Adipocyte (in vitro differentiated cells): Measurements from ENCODE around the gene TMEM18.
A peak's percentile ranks its signal among the peaks of the same experiment; 100 is the strongest.

Source experiments
- DNase-seq: peaks from one replicate; pipeline ENCODE4 v3.0.0-alpha.2; 2015; ENCODE audit warnings: low read depth
- H3K27me3 ChIP-seq: replicated peaks from 2 replicates; pipeline ENCODE4 v1.7.0; 2013; ENCODE audit warnings: mild to moderate bottlenecking, low read length, moderate library complexity; ENCODE audit not compliant: control insufficient read depth, insufficient read depth
- H3K36me3 ChIP-seq: 2 replicates; pipeline ENCODE4 v1.7.0; 2013; ENCODE audit warnings: low read length, mild to moderate bottlenecking, moderate library complexity; ENCODE audit not compliant: control insufficient read depth, insufficient read depth, severe bottlenecking
- H3K4me1 ChIP-seq: 2 replicates; pipeline ENCODE4 v1.7.0; 2013; ENCODE audit warnings: mild to moderate bottlenecking, low read length, moderate library complexity; ENCODE audit not compliant: control insufficient read depth, insufficient read depth
- H3K4me3 ChIP-seq: 2 replicates; pipeline ENCODE4 v1.7.0; 2013; ENCODE audit warnings: mild to moderate bottlenecking, low read length, moderate library complexity
- H3K9ac ChIP-seq: 2 replicates; pipeline ENCODE4 v1.7.0; 2013; ENCODE audit warnings: mild to moderate bottlenecking, low read length, moderate library complexity
- H3K9me3 ChIP-seq: 2 replicates; pipeline ENCODE4 v1.7.0; 2013; ENCODE audit warnings: mild to moderate bottlenecking, low read length, moderate library complexity; ENCODE audit not compliant: control insufficient read depth

Gene TMEM18

GRCh38 chr2:637406-637776, 39.8 kb downstream of the TMEM18 start:
- no peak overlapping the region for H3K4me3 ChIP-seq
- no peaks in the 10 kb centered on the region for H3K4me1 ChIP-seq
- H3K9me3 ChIP-seq, result peaks cover 2% of the 10 kb centered on the region
- H3K27me3 ChIP-seq, result peaks cover 18% of the 10 kb centered on the region
- H3K9ac ChIP-seq, result no peak overlapping the region
- H3K36me3 ChIP-seq, result no peaks in the 10 kb centered on the region
- no peak for DNase-seq

GRCh38 chr2:636641-637405, 40.4 kb downstream of the TMEM18 start:
- Histone ChIP-seq H3K9ac (no peak overlapping the region), H3K4me3 (no peak overlapping the region), H3K27me3 (peaks cover 18% of the 10 kb centered on the region), H3K4me1 (no peaks in the 10 kb centered on the region), H3K9me3 (peaks cover 8% of the 10 kb centered on the region), H3K36me3 (no peaks in the 10 kb centered on the region)
- peak; percentile 91 for DNase-seq

- Histone ChIP-seq H3K9me3 (peaks cover 10% of the 10 kb centered on the region), H3K27me3 (peaks cover 15% of the 10 kb centered on the region), H3K36me3 (no peaks in the 10 kb centered on the region), H3K4me3 (no peak overlapping the region), H3K9ac (no peak overlapping the region), H3K4me1 (no peaks in the 10 kb centered on the region)
- no peak for DNase-seq
Observed at GRCh38 chr2:635687-636621, 41.3 kb downstream of the TMEM18 start.

GRCh38 chr2:634636-635388, 42.4 kb downstream of the TMEM18 start:
- DNase-seq, result no peak
- H3K9me3 ChIP-seq, result peaks cover 10% of the 10 kb centered on the region
- H3K27me3 ChIP-seq, result peaks cover 9% of the 10 kb centered on the region
- H3K4me1 ChIP-seq, result no peaks in the 10 kb centered on the region
- H3K4me3 ChIP-seq, result no peak overlapping the region
- H3K36me3 ChIP-seq, result no peaks in the 10 kb centered on the region
- H3K9ac ChIP-seq, result no peak overlapping the region

GRCh38 chr2:634041-634440, 43.2 kb downstream of the TMEM18 start:
- Histone ChIP-seq H3K4me3 (no peak overlapping the region), H3K9me3 (peaks cover 10% of the 10 kb centered on the region), H3K9ac (no peak overlapping the region), H3K4me1 (no peaks in the 10 kb centered on the region), H3K27me3 (peaks cover 2% of the 10 kb centered on the region), H3K36me3 (no peaks in the 10 kb centered on the region)
- DNase-seq, result no peak

GRCh38 chr2:633371-633770, 43.8 kb downstream of the TMEM18 start:
- Histone ChIP-seq H3K27me3 (peaks cover 2% of the 10 kb centered on the region), H3K9me3 (peaks cover 10% of the 10 kb centered on the region), H3K4me1 (no peaks in the 10 kb centered on the region), H3K9ac (no peak overlapping the region), H3K4me3 (no peak overlapping the region), H3K36me3 (no peaks in the 10 kb centered on the region)
- no peak for DNase-seq

GRCh38 chr2:632471-632870, 44.7 kb downstream of the TMEM18 start:
- no peak for DNase-seq
- no peak overlapping the region for H3K4me3 ChIP-seq
- no peaks in the 10 kb centered on the region for H3K4me1 ChIP-seq
- peaks cover 10% of the 10 kb centered on the region for H3K9me3 ChIP-seq
- H3K9ac ChIP-seq, result no peak overlapping the region
- H3K36me3 ChIP-seq, result no peaks in the 10 kb centered on the region
- H3K27me3 ChIP-seq, result peaks cover 2% of the 10 kb centered on the region

GRCh38 chr2:631741-632140, 45.5 kb downstream of the TMEM18 start:
- no peak for DNase-seq
- no peaks in the 10 kb centered on the region for H3K4me1 ChIP-seq
- H3K9ac ChIP-seq, result no peak overlapping the region
- H3K27me3 ChIP-seq, result peaks cover 2% of the 10 kb centered on the region
- H3K9me3 ChIP-seq, result peaks cover 10% of the 10 kb centered on the region
- no peaks in the 10 kb centered on the region for H3K36me3 ChIP-seq
- H3K4me3 ChIP-seq, result no peak overlapping the region

- H3K27me3 ChIP-seq, result peaks cover under 1% of the 10 kb centered on the region
- no peaks in the 10 kb centered on the region for H3K4me1 ChIP-seq
- no peak overlapping the region for H3K4me3 ChIP-seq
- H3K36me3 ChIP-seq, result no peaks in the 10 kb centered on the region
- DNase-seq, result no peak
- H3K9me3 ChIP-seq, result peaks cover 10% of the 10 kb centered on the region
- no peak overlapping the region for H3K9ac ChIP-seq
Observed at GRCh38 chr2:630451-631320, 46.5 kb downstream of the TMEM18 start.

- Histone ChIP-seq H3K4me1 (no peaks in the 10 kb centered on the region), H3K4me3 (no peak overlapping the region), H3K27me3 (no peaks in the 10 kb centered on the region), H3K36me3 (no peaks in the 10 kb centered on the region), H3K9me3 (peaks cover 10% of the 10 kb centered on the region), H3K9ac (no peak overlapping the region)
- no peak for DNase-seq
Observed at GRCh38 chr2:629961-630360, 47.2 kb downstream of the TMEM18 start.
